Lower leg skin (tissue), 4 donors: ENCODE data around the gene PEDS1. TPM values are rescaled to one million over a fixed set of nuclear protein-coding genes. Genes with fewer than 3 reads are reported as not detected.

ENCODE experiments used
- DNase-seq, 2 donors: peaks; one replicate each; pipeline ENCODE4 v3.0.0-alpha.2; 2019; ENCODE audit warnings: low spot score in 2 of 2
- H3K4me3 ChIP-seq: fragments of 200-600 bp; sonication (generic); 2 replicates; pipeline ENCODE4 v1.5.1; 2017; ENCODE audit warnings: mild to moderate bottlenecking, low read depth; ENCODE audit not compliant: poor library complexity, severe bottlenecking
- POLR2A ChIP-seq, 2 donors: fragments of 450-650 bp; IDR thresholded peaks; one replicate each; pipeline ENCODE4 v1.6.1; 2016 to 2017; ENCODE audit warnings: antibody characterized with exemption in 2 of 2, mild to moderate bottlenecking in 1 of 2, moderate library complexity in 1 of 2
- WGBS, 2 donors: methylation state at CpG; one replicate each; pipeline ENCODE4 v1.1.5; 2018; 5-methylcytosine and 5-hydroxymethylcytosine counted together
- intact Hi-C: fragments of 100-400 bp; cut with DNase I; formaldehyde crosslinking; loops from one replicate; pipeline ENCODE4 v1.15.0; 2023; ENCODE audit warnings: low total_unique reads
- total RNA-seq, 4 donors: library from RNA; depleted of rRNA; stranded (reverse); fragments of >200 nt; gene quantifications; one replicate each; pipeline ENCODE4 v1.1.0, GENCODE V29; 2016
- TF ChIP-seq, protein P1 (sequence below), 3 donors: fragments of 450-650 bp; IDR thresholded peaks; one replicate each; pipeline ENCODE4 v1.5.1; 2016; ENCODE audit warnings: antibody characterized with exemption in 3 of 3, mild to moderate bottlenecking in 3 of 3, moderate library complexity in 2 of 3

PEDS1 gene
- total RNA-seq, 4 donors from 2014 or later: 47.3 to 69.3 (median 59.6) TPM

- DNase-seq: peak in 1 of 2 donors; percentile 89
- TF ChIP-seq, protein P1, sequence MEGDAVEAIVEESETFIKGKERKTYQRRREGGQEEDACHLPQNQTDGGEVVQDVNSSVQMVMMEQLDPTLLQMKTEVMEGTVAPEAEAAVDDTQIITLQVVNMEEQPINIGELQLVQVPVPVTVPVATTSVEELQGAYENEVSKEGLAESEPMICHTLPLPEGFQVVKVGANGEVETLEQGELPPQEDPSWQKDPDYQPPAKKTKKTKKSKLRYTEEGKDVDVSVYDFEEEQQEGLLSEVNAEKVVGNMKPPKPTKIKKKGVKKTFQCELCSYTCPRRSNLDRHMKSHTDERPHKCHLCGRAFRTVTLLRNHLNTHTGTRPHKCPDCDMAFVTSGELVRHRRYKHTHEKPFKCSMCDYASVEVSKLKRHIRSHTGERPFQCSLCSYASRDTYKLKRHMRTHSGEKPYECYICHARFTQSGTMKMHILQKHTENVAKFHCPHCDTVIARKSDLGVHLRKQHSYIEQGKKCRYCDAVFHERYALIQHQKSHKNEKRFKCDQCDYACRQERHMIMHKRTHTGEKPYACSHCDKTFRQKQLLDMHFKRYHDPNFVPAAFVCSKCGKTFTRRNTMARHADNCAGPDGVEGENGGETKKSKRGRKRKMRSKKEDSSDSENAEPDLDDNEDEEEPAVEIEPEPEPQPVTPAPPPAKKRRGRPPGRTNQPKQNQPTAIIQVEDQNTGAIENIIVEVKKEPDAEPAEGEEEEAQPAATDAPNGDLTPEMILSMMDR (IDR thresholded peaks at IDR 0.05): no peak
- no peak for TF ChIP-seq POLR2A (IDR thresholded peaks at IDR 0.05)
- peak overlapping the region; percentile 89 for H3K4me3 ChIP-seq
- WGBS, 2 donors: 0% methylated on average over 66 to 74 of the region's 96 CpGs
- intact Hi-C loops: loop anchor here (10.0 kb wide), 1 partner anchor 153 kb away; no protein-coding TSS in a partner anchor
These were observed 38.2 kb upstream of the PEDS1 start for GRCh38 chr20:50191544-50192363.

- intact Hi-C loops: loop anchor here (10.0 kb wide), 1 partner anchor 154 kb away; no protein-coding TSS in a partner anchor
- DNase-seq: peak; percentile 47 to 93
- 0 to 1% methylated on average over 23 to 36 of the region's 69 CpGs for WGBS, 2 donors
- peak overlapping the region; percentile 89 for H3K4me3 ChIP-seq
- TF ChIP-seq, protein P1 (IDR thresholded peaks at IDR 0.05): no peak
- no peak for TF ChIP-seq POLR2A (IDR thresholded peaks at IDR 0.05)
These were observed 37.6 kb upstream of the PEDS1 start for GRCh38 chr20:50191065-50191543.

DNA sequence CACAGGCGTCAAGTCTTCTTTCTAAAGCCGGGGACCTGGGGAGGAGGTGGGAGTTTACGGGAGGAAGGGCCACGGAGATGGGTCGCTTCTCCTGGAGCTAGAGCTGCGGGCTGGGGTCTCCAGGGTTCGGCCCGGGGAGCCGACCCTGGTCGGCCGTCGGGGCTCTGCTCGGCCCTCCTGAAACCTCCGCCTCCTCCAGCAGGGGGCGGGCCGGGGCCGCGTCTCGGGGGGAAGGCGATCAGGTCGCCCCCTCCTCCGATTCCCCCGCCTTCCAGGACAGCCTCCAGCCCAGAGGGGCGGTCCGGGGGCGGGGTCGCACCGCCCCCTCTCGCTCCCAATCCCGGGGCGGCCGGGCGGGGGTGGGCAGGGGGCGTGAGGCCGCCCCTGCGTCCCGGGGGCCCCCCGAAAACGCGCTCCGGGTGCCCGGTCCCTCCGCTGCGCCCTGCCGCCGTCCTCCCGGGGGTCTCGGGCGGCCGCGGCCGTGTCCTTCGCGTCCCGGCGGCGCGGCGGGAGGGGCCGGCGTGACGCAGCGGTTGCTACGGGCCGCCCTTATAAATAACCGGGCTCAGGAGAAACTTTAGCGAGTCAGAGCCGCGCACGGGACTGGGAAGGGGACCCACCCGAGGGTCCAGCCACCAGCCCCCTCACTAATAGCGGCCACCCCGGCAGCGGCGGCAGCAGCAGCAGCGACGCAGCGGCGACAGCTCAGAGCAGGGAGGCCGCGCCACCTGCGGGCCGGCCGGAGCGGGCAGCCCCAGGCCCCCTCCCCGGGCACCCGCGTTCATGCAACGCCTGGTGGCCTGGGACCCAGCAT lies 36.9 kb upstream of the PEDS1 start, which contains the start of gene CEBPB:
TSS of gene CEBPB (plus strand) at position 580 of the 814 bp plus-strand sequence. CDS start at position 784, 204 bp downstream.
- peak in 1 of 2 donors; percentile 99 for TF ChIP-seq POLR2A (IDR thresholded peaks at IDR 0.05)
- TF ChIP-seq, protein P1 (IDR thresholded peaks at IDR 0.05): peak in 1 of 3 donors; percentile 28
- intact Hi-C loops: loop anchor here (10.0 kb wide), 1 partner anchor 154 kb away; no protein-coding TSS in a partner anchor
- H3K4me3 ChIP-seq: peak within 1 kb of the TSS; percentile 89
- WGBS, 2 donors: 3% methylated on average over 17 to 24 of the region's 89 CpGs
- peak; percentile 91 to 99 for DNase-seq

DNA sequence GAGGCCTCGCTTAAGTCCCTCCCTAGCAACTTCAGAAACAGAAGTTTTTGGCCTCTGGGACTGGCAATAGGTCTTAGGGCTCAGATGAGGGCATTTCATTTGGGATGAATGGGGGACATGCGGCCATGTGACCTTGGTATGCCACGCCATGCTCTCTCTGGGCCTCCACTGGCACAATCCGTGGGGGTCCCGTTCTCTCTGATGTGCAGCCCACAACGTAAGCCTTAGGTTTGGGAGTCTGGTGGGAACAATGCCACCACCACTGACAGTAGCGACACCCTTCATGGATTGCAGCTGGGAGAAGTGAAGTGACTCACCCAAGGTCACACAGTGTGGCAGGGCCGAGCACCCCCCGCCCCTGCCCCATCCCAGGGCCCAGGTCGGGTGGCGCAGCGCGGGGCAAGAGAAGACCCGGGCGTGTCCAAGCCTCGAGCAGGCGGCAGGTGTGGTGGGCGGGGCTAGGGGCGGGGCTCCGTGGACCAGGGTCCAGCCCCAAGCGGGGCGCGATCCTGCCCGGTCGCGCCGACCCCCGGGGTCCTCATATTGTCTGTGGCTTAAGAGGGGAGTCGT lies 36.2 kb upstream of the PEDS1 start:
- DNase-seq: peak; percentile 62 to 93
- 28 to 37% methylated on average over 15 to 28 of the region's 29 CpGs for WGBS, 2 donors

More for the DNA sequence above, 36.2 kb upstream of the PEDS1 start:
- intact Hi-C loops: loop anchor here (5.0 to 10.0 kb wide), 2 partner anchors 155 to 398 kb away; no protein-coding TSS in a partner anchor
- H3K4me3 ChIP-seq: no peak overlapping the region
- TF ChIP-seq, protein P1 (IDR thresholded peaks at IDR 0.05): no peak
